GM23248 (cell line): ENCODE results near the gene ABLIM3.

Experiments
- EZH2 ChIP-seq: fragments of 200-600 bp; sonication (generic); IDR thresholded peaks from 2 replicates; pipeline ENCODE4 v1.6.1; 2018; ENCODE audit warnings: antibody characterized with exemption, mild to moderate bottlenecking; ENCODE audit not compliant: insufficient read depth, poor library complexity, severe bottlenecking
- EZH2phosphoT487 ChIP-seq: fragments of 200-600 bp; sonication (generic); IDR thresholded peaks from 2 replicates; pipeline ENCODE4 v1.6.1; 2018; ENCODE audit warnings: antibody characterized with exemption, moderate library complexity, mild to moderate bottlenecking, low read depth; ENCODE audit not compliant: insufficient read depth

DNA sequence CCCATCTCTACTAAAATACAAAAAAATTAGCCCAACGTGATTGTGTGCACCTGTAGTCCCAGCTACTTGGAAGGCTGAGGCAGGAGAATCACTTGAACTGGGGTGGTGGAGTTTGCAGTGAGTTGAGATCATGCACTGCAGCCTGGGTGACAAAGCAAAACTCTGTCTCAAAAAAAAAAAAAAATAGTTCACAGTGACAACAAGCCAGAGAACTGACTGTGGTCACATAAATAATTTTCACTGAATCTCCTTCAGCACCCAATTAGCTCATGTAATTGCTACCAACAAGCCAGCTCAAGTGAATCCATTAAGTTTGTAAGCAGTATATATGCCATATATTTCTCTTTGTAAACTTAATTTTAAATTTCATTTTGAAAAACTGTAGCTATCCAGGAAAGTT lies 115.8 kb downstream of the ABLIM3 start:
- TF ChIP-seq EZH2 (no peak), EZH2phosphoT487 (no peak)
